Pancreas (tissue), 10 donors: ENCODE data around the gene BAHCC1. TPM values are rescaled to one million over a fixed set of nuclear protein-coding genes. Genes with fewer than 3 reads are reported as not detected.

Source experiments
- ATAC-seq, 4 donors: fragments of 200-7000 bp; cut with Tn5 transposase; one replicate each; pipeline versions ENCODE4 v1.8.0 to v1.9.1; 2020; ENCODE audit warnings: mild to moderate bottlenecking in 4 of 4, moderate library complexity in 4 of 4
- DNase-seq, 6 donors: peaks; one replicate each; pipeline ENCODE4 v3.0.0-alpha.2; 2020
- FAIRE-seq: peaks from 2 replicates; lab custom pipeline; 2012; peaks lifted over from hg19 to GRCh38; lab: Jason Lieb, UNC
- H3K27ac ChIP-seq, 4 donors: fragments of 200-600 bp; sonication (generic); 1 replicate in 3 of 4; 2 replicates in 1 of 4; pipeline versions ENCODE4 v1.5.0 to v1.8.0; 2020
- H3K27me3 ChIP-seq, 4 donors: fragments of 200-600 bp; one replicate each; pipeline ENCODE4 v1.8.0; 2021
- H3K36me3 ChIP-seq, 3 donors: fragments of 200-600 bp; sonication (generic) in 1 of 3; one replicate each; pipeline versions ENCODE4 v1.5.0 to v1.8.0; 2020 to 2021
- H3K4me1 ChIP-seq, 3 donors: fragments of 200-600 bp; one replicate each; pipeline ENCODE4 v1.8.0; 2021
- H3K4me3 ChIP-seq, 4 donors: fragments of 200-600 bp; sonication (generic) in 2 of 4; one replicate each; pipeline versions ENCODE4 v1.5.0 to v1.8.0; 2020 to 2021
- H3K9me3 ChIP-seq, 4 donors: fragments of 200-600 bp; one replicate each; pipeline ENCODE4 v1.8.0; 2021
- WGBS, 2 donors: extraction: QIAGEN DNeasy Blood & Tissue Kit; methylation state at CpG; one replicate each; pipeline ENCODE4 v1.1.7; 2013; 5-methylcytosine and 5-hydroxymethylcytosine counted together
- intact Hi-C, 3 donors: fragments of 100-400 bp; cut with DNase I; formaldehyde crosslinking; loops; one replicate each; pipeline versions ENCODE4 v1.11.1 to v1.14.2; 2022
- polyA plus RNA-seq, 2 donors: library from polyadenylated mRNA; stranded (reverse); fragments of 200-250 nt; gene quantifications; one replicate each; pipeline ENCODE4 v1.2.3, GENCODE V29; 2013
- total RNA-seq, 6 donors: library from RNA; stranded (reverse); fragmentation: NEBNext Ultra II Directional in 4 of 6; extraction: Animal tissue kit (Norgen Biotek cat#: 25700) in 4 of 6; gene quantifications; one replicate each; pipeline versions ENCODE4 v1.2.1 to v1.2.4, GENCODE V29; 2021 to 2023
- TF ChIP-seq, protein P1 (sequence below), 4 donors: fragments of 200-600 bp; sonication (generic) in 3 of 4; IDR thresholded peaks; one replicate each; pipeline versions ENCODE4 v1.5.0 to v1.8.0; 2021; ENCODE audit warnings: antibody characterized with exemption in 4 of 4
- donor health status: healthy with polysubstance abuse.
- donor health status: DM: no; HTN: no; CAD: no; lungs with moderate emphysema.
- donor health status: DM: no; HTN: no; CAD: no.
- donor health status: control.
- donor health status: control.
- donor health status: Bipolar disorder and iron deficiency.
- donor health status: DM: yes; HTN: yes; CAD: no.
- donor health status: DM: no; HTN: no; CAD: no.
- donor health status: DM: no; HTN: no; CAD: no.
- donor health status: DM: yes; HTN: yes; CAD: no.

BAHCC1 gene
- total and polyA plus RNA-seq, 8 donors: 8.0 to 24.1 (median 10.5) TPM

DNA sequence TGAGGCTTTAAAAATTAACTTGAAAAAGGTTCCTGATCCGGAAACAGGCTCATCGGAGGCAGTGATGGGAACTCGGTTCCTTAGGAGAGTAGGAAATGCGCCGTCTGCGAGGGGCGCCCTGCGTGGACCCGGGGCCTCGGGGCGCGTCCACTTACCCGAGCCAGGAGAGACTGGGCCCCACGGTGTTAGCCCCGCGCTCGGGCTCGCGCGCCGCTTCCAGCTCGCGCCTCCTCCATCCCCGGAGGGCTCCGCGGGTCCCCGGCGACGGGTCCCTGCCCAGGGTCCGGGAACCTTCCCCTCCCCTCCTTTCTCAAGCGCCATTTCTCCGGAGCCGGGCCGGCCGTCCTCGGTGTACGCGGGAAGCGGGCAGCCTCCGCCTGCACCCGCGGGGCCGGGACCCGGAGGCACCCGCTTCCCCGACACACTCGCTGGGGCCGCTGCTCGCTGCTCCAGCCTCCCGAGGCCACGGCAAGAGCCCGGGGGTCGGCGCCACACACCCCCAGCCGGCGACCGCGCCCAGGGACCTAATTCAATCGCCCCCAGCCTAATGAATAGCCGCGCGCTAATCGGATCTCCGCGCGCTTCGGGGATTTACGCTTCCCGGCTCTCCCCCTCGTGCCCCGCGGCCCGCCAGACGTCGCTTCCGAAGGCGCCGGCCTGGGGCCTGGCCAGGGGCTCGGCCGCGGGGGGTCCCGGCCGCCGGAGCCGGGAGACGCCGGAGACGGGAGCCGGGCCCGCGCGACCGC is 2.2 kb upstream of the BAHCC1 start:
- Histone ChIP-seq H3K36me3 (no peaks in the 10 kb centered on the region), H3K4me1 (peaks cover 24 to 25% (median 25%) of the 10 kb centered on the region in 3 donors), H3K27ac (peak overlapping the region; percentile 86 to 95 (median 93)), H3K9me3 (no peaks in the 10 kb centered on the region), H3K4me3 (peak overlapping the region; percentile 87 to 97 (median 92)), H3K27me3 (no peaks in the 10 kb centered on the region)
- DNase-seq (peak in 4 of 6 donors; percentile 52 to 86 (median 73)), ATAC-seq (no peak), FAIRE-seq (no peak)
- intact Hi-C loops: loop anchor here in 1 of 3 donors (10.0 kb wide), 1 partner anchor 98 kb away; the partner anchor contains the start of gene SLC38A10
- TF ChIP-seq, protein P1, sequence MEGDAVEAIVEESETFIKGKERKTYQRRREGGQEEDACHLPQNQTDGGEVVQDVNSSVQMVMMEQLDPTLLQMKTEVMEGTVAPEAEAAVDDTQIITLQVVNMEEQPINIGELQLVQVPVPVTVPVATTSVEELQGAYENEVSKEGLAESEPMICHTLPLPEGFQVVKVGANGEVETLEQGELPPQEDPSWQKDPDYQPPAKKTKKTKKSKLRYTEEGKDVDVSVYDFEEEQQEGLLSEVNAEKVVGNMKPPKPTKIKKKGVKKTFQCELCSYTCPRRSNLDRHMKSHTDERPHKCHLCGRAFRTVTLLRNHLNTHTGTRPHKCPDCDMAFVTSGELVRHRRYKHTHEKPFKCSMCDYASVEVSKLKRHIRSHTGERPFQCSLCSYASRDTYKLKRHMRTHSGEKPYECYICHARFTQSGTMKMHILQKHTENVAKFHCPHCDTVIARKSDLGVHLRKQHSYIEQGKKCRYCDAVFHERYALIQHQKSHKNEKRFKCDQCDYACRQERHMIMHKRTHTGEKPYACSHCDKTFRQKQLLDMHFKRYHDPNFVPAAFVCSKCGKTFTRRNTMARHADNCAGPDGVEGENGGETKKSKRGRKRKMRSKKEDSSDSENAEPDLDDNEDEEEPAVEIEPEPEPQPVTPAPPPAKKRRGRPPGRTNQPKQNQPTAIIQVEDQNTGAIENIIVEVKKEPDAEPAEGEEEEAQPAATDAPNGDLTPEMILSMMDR (IDR thresholded peaks at IDR 0.05): no peak
- 1% methylated on average over 67 to 93 of the region's 93 CpGs for WGBS, 2 donors

DNA sequence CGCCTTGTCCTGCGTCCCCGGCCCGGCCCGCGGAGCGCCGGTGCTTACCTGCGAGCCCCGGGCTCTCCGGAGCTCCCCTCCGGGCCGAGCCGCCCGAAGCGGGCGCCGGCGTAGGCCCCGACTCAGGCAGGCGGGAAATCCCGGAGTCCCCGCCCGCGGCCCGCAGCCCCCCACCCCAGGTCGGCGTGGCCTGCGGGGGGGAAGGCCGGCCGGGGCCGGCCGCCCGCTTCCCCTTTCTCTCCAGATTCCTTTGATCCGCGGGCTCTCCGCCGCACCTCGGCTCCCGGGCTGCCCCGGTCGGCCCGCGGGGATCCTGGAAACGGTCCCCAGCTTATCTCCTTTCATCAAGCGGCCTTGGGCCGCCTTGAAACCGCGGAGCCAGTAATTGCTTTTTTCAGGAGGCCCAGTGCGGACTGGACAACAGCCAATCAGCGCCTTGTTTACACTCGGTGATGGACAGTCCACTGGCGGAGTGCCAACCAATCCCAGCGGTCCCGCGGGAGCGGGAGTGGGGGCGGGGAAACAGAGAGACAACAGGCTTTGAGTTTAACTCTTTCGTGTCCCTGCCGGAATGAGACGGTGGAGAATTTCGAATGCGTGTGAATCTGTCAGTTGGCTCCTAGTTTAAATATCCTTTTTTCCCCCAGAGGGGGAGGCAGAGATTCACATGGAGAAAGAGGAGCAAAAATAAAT is 1.4 kb upstream of the BAHCC1 start:
- H3K4me3 ChIP-seq: peak overlapping the region; percentile 87 to 97 (median 92)
- peak; percentile 100 for DNase-seq
- FAIRE-seq: peak; percentile 94
- intact Hi-C loops: loop anchor here in 1 of 3 donors (10.0 kb wide), 1 partner anchor 99 kb away; the partner anchor contains the start of gene SLC38A10
- peaks cover 18 to 28% (median 24%) of the 10 kb centered on the region in 3 donors for H3K4me1 ChIP-seq
- ATAC-seq: peak; percentile 62 to 76 (median 64)
- TF ChIP-seq, protein P1 (IDR thresholded peaks at IDR 0.05): no peak
- H3K36me3 ChIP-seq: no peaks in the 10 kb centered on the region
- H3K27ac ChIP-seq: peak overlapping the region; percentile 86 to 95 (median 93)
- H3K9me3 ChIP-seq: no peaks in the 10 kb centered on the region
- H3K27me3 ChIP-seq: no peaks in the 10 kb centered on the region
- 0 to 1% methylated on average over 42 to 63 of the region's 63 CpGs for WGBS, 2 donors

DNA sequence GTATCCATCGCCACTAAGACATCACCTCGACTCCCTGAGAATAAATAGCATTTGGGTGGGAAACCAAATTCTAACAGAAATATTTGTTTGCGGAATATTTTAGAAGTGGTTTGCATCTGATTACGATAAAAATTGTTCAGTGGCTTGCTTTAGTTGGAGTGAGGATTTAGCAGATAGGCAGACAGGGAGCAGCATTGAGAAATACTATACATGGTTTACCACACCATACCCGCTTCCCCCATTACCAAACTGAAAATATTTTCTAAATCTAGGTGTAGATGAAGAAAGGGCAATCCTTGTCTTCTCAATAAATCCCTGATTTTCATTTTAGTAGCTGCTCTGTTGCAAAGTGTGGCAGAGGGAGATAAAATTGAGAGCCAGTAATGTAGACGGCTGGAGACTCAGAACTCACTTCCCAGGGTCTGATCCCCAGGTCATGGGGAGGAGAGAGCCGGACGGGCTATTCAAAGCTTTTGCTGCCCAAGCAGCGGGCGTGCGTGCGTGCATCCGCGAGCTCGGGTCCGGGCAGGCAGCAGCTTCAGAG is 808 bp upstream of the BAHCC1 start:
- H3K4me3 ChIP-seq: peak overlapping the region in 3 of 4 donors; percentile 7 to 94 (median 87)
- H3K27me3 ChIP-seq: no peaks in the 10 kb centered on the region
- no peaks in the 10 kb centered on the region for H3K9me3 ChIP-seq
- no peaks in the 10 kb centered on the region for H3K36me3 ChIP-seq
- no peak for ATAC-seq
- peak in 1 of 6 donors; percentile 81 for DNase-seq
- H3K27ac ChIP-seq: peak overlapping the region; percentile 6 to 57 (median 46)
- intact Hi-C loops: loop anchor here in 1 of 3 donors (10.0 kb wide), 1 partner anchor 100 kb away; the partner anchor contains the start of gene SLC38A10
- 10 to 11% methylated on average over 16 of the region's 16 CpGs for WGBS, 2 donors
- TF ChIP-seq, protein P1 (IDR thresholded peaks at IDR 0.05): no peak
- no peak for FAIRE-seq
- H3K4me1 ChIP-seq: peaks cover 17 to 28% (median 24%) of the 10 kb centered on the region in 3 donors

DNA sequence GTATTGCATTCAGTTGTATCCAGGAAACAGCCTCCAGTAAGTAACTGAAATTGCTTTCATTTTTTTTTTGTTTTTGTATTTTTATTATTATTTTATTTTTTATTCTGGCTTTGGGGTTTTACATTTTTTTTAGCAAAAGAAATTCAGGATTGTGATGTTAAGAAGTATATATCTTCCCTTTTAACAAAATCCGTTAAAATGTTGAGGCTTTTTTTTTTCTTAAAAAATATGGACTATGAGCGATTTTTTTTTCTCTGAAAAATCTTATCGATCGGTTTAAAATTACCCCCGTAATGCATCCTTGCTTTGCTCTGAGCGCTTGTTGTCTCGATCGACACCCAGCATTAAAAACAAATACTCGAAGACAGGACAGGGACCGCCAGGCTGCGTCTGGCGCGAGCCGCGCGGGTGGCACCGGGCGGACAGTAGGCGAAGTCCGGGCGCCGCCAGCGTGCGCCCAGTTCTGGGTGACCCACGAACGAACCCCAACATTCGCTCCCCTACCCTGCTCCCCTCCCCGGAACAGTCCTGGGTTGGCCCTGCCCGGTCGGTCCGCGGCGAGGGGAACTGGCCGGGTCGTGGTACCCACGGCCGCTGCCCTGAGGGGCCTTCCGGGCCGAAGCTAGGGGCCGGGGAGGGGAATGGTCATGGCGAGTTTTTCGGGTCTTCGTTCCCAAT is 482 bp downstream of the BAHCC1 start:
- Histone ChIP-seq H3K36me3 (no peaks in the 10 kb centered on the region), H3K4me3 (peak overlapping the region; percentile 29 to 87 (median 76)), H3K9me3 (no peaks in the 10 kb centered on the region), H3K27me3 (no peaks in the 10 kb centered on the region), H3K4me1 (peaks cover 17 to 28% (median 24%) of the 10 kb centered on the region in 3 donors), H3K27ac (peak overlapping the region; percentile 87 to 95 (median 94))
- TF ChIP-seq, protein P1 (IDR thresholded peaks at IDR 0.05): no peak
- FAIRE-seq: no peak
- ATAC-seq: no peak
- peak in 2 of 6 donors; percentile 51 to 79 for DNase-seq
- intact Hi-C loops: loop anchor here in 2 of 3 donors (2.0 to 10.0 kb wide), 2 partner anchors 101 to 115 kb away; partner anchors contain the start of gene SLC38A10 (in 1 of the 2)
- 0 to 1% methylated on average over 43 of the region's 43 CpGs for WGBS, 2 donors
